NCI-H510A (cell line): ENCODE results near the gene ARHGAP1.

Experiments
- DNase-seq: peaks from one replicate; lab custom pipeline; 2025; lab: John Stamatoyannopoulos, UW

Gene ARHGAP1

GRCh38 chr11:46694072-46694471 is 6.3 kb downstream of the ARHGAP1 start:
- DNase-seq, result no peak

GRCh38 chr11:46693597-46694012 is 6.8 kb downstream of the ARHGAP1 start:
- DNase-seq, result no peak

- DNase-seq, result no peak
Observed at GRCh38 chr11:46692450-46692849, 8.0 kb downstream of the ARHGAP1 start.

GRCh38 chr11:46690702-46691101 is 9.7 kb downstream of the ARHGAP1 start:
- DNase-seq, result no peak

GRCh38 chr11:46686886-46687795 is 13.3 kb downstream of the ARHGAP1 start:
- no peak for DNase-seq

- DNase-seq, result no peak
Observed at GRCh38 chr11:46684367-46684766, 16.1 kb downstream of the ARHGAP1 start.

GRCh38 chr11:46682773-46683752 is 17.4 kb downstream of the ARHGAP1 start:
- DNase-seq, result no peak

GRCh38 chr11:46681814-46682213 is 18.6 kb downstream of the ARHGAP1 start:
- DNase-seq, result no peak

- DNase-seq, result no peak
Observed at GRCh38 chr11:46680815-46681214, 19.6 kb downstream of the ARHGAP1 start.

- DNase-seq, result no peak
Observed at GRCh38 chr11:46680164-46680760, 20.2 kb downstream of the ARHGAP1 start.

- no peak for DNase-seq
Observed at GRCh38 chr11:46679241-46680163, 20.9 kb downstream of the ARHGAP1 start.

- no peak for DNase-seq
Observed at GRCh38 chr11:46678741-46679130, 21.7 kb downstream of the ARHGAP1 start.

- no peak for DNase-seq
Observed at GRCh38 chr11:46677991-46678740, 22.3 kb downstream of the ARHGAP1 start.

GRCh38 chr11:46677169-46677568 is 23.2 kb downstream of the ARHGAP1 start:
- no peak for DNase-seq

GRCh38 chr11:46676436-46677158 is 23.8 kb downstream of the ARHGAP1 start:
- DNase-seq, result no peak

GRCh38 chr11:46675949-46676348 is 24.5 kb downstream of the ARHGAP1 start:
- no peak for DNase-seq

- DNase-seq, result no peak
Observed at GRCh38 chr11:46675288-46675851, 25.0 kb downstream of the ARHGAP1 start.

GRCh38 chr11:46674463-46675287 is 25.7 kb downstream of the ARHGAP1 start:
- DNase-seq, result no peak
